ENCODE data around the gene APBB2. TPM values are rescaled to one million over a fixed set of nuclear protein-coding genes. Genes with fewer than 3 reads are reported as not detected.

The APBB2 gene
- total and polyA plus RNA-seq, 2 of the 4 experiments (the other 2 are of a cell fraction) = 47.9 to 75.5 TPM

DNA sequence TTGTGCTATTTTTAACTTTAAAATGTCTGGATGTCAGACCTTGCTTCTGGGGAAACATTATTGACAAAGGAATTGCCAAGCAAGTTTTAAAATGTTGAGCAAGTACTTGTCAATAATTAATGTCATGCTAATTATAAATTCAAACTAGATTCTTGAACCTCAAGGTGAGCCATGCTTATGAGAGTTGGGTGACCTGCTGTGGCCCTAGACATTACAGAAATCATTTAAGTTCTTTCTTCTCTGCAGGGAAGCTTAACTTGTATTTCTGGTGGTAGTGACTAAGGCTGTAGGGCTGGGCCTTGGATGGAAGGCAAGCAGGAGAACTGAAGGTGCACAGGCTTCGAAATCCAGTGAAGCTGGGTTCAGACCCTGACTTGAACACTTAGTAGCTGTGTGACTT lies 27.6 kb upstream of the APBB2 start:
- ChIA-PET POLR2A (ENCODE audit: unreplicated experiment) (no interaction called here), CTCF (no interaction called here)
- in situ Hi-C loops (cut with MboI; ENCODE audit: low sequenced_read_pairs) (loop anchor here (25.0 kb wide), 1 partner anchor 505 kb away; the partner anchor contains the start of gene NSUN7), intact Hi-C loops (cut with micrococcal nuclease) (no loop called here), dilution Hi-C loops (cut with HindIII; ENCODE audit: low sequenced_read_pairs, unreplicated experiment) (no loop called here)
- Histone ChIP-seq H3K14ac (replicated peaks; ENCODE audit: low read depth, low read length) (no peak overlapping the region), H3K4me1 (ENCODE audit: control insufficient read depth, insufficient read depth, low read length) (no peaks in the 10 kb centered on the region), H4K91ac (ENCODE audit: insufficient read depth, low read depth, low read length) (no peak overlapping the region), H3K4ac (ENCODE audit: low read depth, low read length) (no peak overlapping the region), H3K18ac (ENCODE audit: low read depth, low read length) (no peak overlapping the region), H2BK15ac (ENCODE audit: low read depth, low read length) (no peak overlapping the region), H3K4me3 (ENCODE audit: insufficient read depth, low read depth, low read length) (no peak overlapping the region), H3K79me1 (ENCODE audit: low read depth in 1 of 2, low read length in 2 of 2) (no peaks in the 10 kb centered on the region), H2AK9ac (replicated peaks; ENCODE audit: low read depth, low read length, poor library complexity) (no peak overlapping the region), H2AFZ (replicated peaks; ENCODE audit: low read length, poor library complexity) (no peak overlapping the region), H2BK120ac (ENCODE audit: low read depth, low read length) (no peak overlapping the region), H4K5ac (ENCODE audit: low read depth, low read length) (no peak overlapping the region), H3K27ac (ENCODE audit: insufficient read depth, low read length) (no peak overlapping the region), H4K8ac (ENCODE audit: low read depth in 2 of 2, low read length in 2 of 2) (no peak overlapping the region), H2BK5ac (ENCODE audit: low read depth, low read length, poor library complexity, severe bottlenecking) (no peak overlapping the region), H3K27me3 (ENCODE audit: control insufficient read depth, insufficient read depth, low read length) (peaks cover 8% of the 10 kb centered on the region), H3K9me1 (ENCODE audit: insufficient read depth, low read length) (no peaks in the 10 kb centered on the region), H2AK5ac (ENCODE audit: low read depth, low read length) (no peak overlapping the region), H4K20me1 (ENCODE audit: insufficient read depth, low read length) (no peaks in the 10 kb centered on the region), H3K56ac (ENCODE audit: extremely low read depth, insufficient read depth, low read length) (no peak overlapping the region), H3K23ac (ENCODE audit: low read depth, low read length) (no peak overlapping the region), H3K9me3 (ENCODE audit: control insufficient read depth, insufficient read depth, low read length) (no peaks in the 10 kb centered on the region), H2BK20ac (ENCODE audit: low read depth, low read length) (no peak overlapping the region), H3K4me2 (ENCODE audit: low read depth, low read length) (no peak overlapping the region), H3K36me3 (ENCODE audit: control insufficient read depth, insufficient read depth, low read length) (no peaks in the 10 kb centered on the region), H3K9ac (ENCODE audit: low read depth, low read length) (no peak overlapping the region)
- ATAC-seq (ENCODE audit: low read depth) (no peak), DNase-seq (no peak)
- TF ChIP-seq CHD1 (IDR thresholded peaks at IDR 0.05; ENCODE audit: low read depth, low read length) (no peak), MAZ (IDR thresholded peaks at IDR 0.05; ENCODE audit: borderline replicate concordance, low read depth, low read length) (no peak), RAD21 (IDR thresholded peaks at IDR 0.05; ENCODE audit: low read length) (no peak), BHLHE40 (IDR thresholded peaks at IDR 0.05; ENCODE audit: low read depth, low read length) (no peak), POLR2A (IDR thresholded peaks at IDR 0.05; ENCODE audit: low read depth, low read length) (no peak), RFX5 (IDR thresholded peaks at IDR 0.05; ENCODE audit: low read depth, low read length) (no peak), FOS (IDR thresholded peaks at IDR 0.05; ENCODE audit: low read depth, low read length) (no peak), RCOR1 (IDR thresholded peaks at IDR 0.05; ENCODE audit: insufficient replicate concordance, low read length) (no peak), CEBPB (IDR thresholded peaks at IDR 0.05; ENCODE audit: low read depth, low read length) (no peak)
- TF ChIP-seq, protein P1, sequence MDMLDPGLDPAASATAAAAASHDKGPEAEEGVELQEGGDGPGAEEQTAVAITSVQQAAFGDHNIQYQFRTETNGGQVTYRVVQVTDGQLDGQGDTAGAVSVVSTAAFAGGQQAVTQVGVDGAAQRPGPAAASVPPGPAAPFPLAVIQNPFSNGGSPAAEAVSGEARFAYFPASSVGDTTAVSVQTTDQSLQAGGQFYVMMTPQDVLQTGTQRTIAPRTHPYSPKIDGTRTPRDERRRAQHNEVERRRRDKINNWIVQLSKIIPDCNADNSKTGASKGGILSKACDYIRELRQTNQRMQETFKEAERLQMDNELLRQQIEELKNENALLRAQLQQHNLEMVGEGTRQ (IDR thresholded peaks at IDR 0.05; ENCODE audit: low read depth, low read length) = no peak
- no CpG with 5 or more reads among the region's 1 CpG for WGBS, 2 experiments (ENCODE audit: extremely low coverage in 2 of 2, insufficient read length in 1 of 2)
- no TSS peak for BruUV-seq (replicated peaks)

Measured in IMR-90 (cell line).